Spleen (tissue), 11 donors: ENCODE measurements around the gene AMOTL1. TPM values are rescaled to one million over a fixed set of nuclear protein-coding genes. Genes with fewer than 3 reads are reported as not detected.
A peak's percentile ranks its signal among the peaks of the same experiment; 100 is the strongest.

Source experiments
- DNase-seq: peaks from one replicate; pipeline ENCODE4 v3.0.0-alpha.2; 2020
- H3K27ac ChIP-seq, 8 donors: fragments of 200-600 bp; sonication (generic) in 7 of 8; 1 replicate in 4 of 8; 2 replicates in 4 of 8; pipeline versions ENCODE4 v1.5.0 to v1.8.0; 2016 to 2021; ENCODE audit warnings: inconsistent platforms in 4 of 8, mild to moderate bottlenecking in 4 of 8, moderate library complexity in 1 of 8
- H3K27me3 ChIP-seq, 7 donors: fragments of 200-600 bp; sonication (generic) in 6 of 7; replicated peaks in 1 of 7; 1 replicate in 4 of 7; 2 replicates in 3 of 7; pipeline versions ENCODE4 v1.5.0 to v1.8.0; 2016 to 2021; ENCODE audit warnings: inconsistent platforms in 3 of 7, mild to moderate bottlenecking in 1 of 7
- H3K36me3 ChIP-seq, 6 donors: fragments of 200-600 bp; sonication (generic) in 5 of 6; 1 replicate in 4 of 6; 2 replicates in 2 of 6; pipeline versions ENCODE4 v1.5.0 to v1.8.0; 2016 to 2021; ENCODE audit warnings: inconsistent platforms in 2 of 6
- H3K4me1 ChIP-seq, 6 donors: fragments of 200-600 bp; sonication (generic) in 5 of 6; 1 replicate in 3 of 6; 2 replicates in 3 of 6; pipeline versions ENCODE4 v1.5.0 to v1.8.0; 2016 to 2021; ENCODE audit warnings: inconsistent platforms in 3 of 6
- H3K4me3 ChIP-seq, 8 donors: fragments of 200-600 bp; sonication (generic) in 7 of 8; 1 replicate in 4 of 8; 2 replicates in 4 of 8; pipeline versions ENCODE4 v1.5.0 to v1.8.0; 2016 to 2021; ENCODE audit warnings: inconsistent platforms in 4 of 8, mild to moderate bottlenecking in 4 of 8, moderate library complexity in 2 of 8
- H3K9me3 ChIP-seq, 8 donors: fragments of 200-600 bp; sonication (generic) in 7 of 8; 1 replicate in 4 of 8; 2 replicates in 4 of 8; pipeline versions ENCODE4 v1.5.0 to v1.8.0; 2016 to 2021; ENCODE audit warnings: inconsistent platforms in 4 of 8
- POLR2A ChIP-seq, 3 donors: fragments of 450-650 bp; IDR thresholded peaks; one replicate each; pipeline ENCODE4 v1.5.1; 2017; ENCODE audit warnings: antibody characterized with exemption in 3 of 3, mild to moderate bottlenecking in 1 of 3
- POLR2AphosphoS5 ChIP-seq, 3 donors: sonication (generic); formaldehyde crosslinking; IDR thresholded peaks; one replicate each; pipeline ENCODE4 v1.5.1; 2017; ENCODE audit warnings: antibody characterized with exemption in 3 of 3
- WGBS, 5 donors: extraction: QIAGEN DNeasy Blood & Tissue Kit in 3 of 5; methylation state at CpG; one replicate each; pipeline versions ENCODE4 v1.1.5 to v1.1.7; 2013 to 2018; 5-methylcytosine and 5-hydroxymethylcytosine counted together
- intact Hi-C: fragments of 100-400 bp; cut with DNase I; formaldehyde crosslinking; loops from one replicate; pipeline ENCODE4 v1.15.0; 2023; ENCODE audit warnings: low total_unique reads
- polyA plus RNA-seq, 3 donors: library from polyadenylated mRNA; stranded (reverse); fragments of 200-250 nt; gene quantifications; one replicate each; pipeline ENCODE4 v1.2.1, GENCODE V29; 2013
- total RNA-seq, 7 donors: library from RNA; depleted of rRNA in 3 of 7; stranded (reverse); fragments of >200 nt in 3 of 7; fragmentation: NEBNext Ultra II Directional in 4 of 7; extraction: Animal tissue kit (Norgen Biotek cat#: 25700) in 4 of 7; gene quantifications; one replicate each; pipeline versions ENCODE4 v1.1.0 to v1.2.1, GENCODE V29; 2016 to 2021
- TF ChIP-seq, protein P1 (sequence below), 11 experiments: fragments of 200-600 bp in 7 of 11; fragments of 450-650 bp in 4 of 11; sonication (generic) in 4 of 11; IDR thresholded peaks in 8 of 11; conservative IDR thresholded peaks in 3 of 11; 1 replicate in 7 of 11; 2 replicates in 4 of 11; pipeline versions ENCODE4 v1.4.0 to v1.8.0; 2016 to 2021; ENCODE audit warnings: antibody characterized with exemption in 11 of 11, inconsistent platforms in 4 of 11, mild to moderate bottlenecking in 1 of 11
- donor health status: healthy with polysubstance abuse.
- donor health status: DM: no; HTN: no; CAD: no; lungs with moderate emphysema.
- donor health status: DM: no; HTN: no; CAD: no.
- donor health status: Bipolar disorder and iron deficiency.
- donor health status: healthy.
- donor health status: DM: no; HTN: no; CAD: no.
- donor health status: DM: yes; HTN: yes; CAD: no.

AMOTL1 gene
- total and polyA plus RNA-seq, 10 donors = 1.4 to 43.9 (median 29.7) TPM

- peaks cover 0 to 86% (median under 1%) of the 10 kb centered on the region in 6 donors for H3K36me3 ChIP-seq
- H3K27ac ChIP-seq = peak overlapping the region in 6 of 8 donors; percentile 18 to 70 (median 56)
- intact Hi-C loops = no loop called here
- no peaks in the 10 kb centered on the region for H3K27me3 ChIP-seq
- H3K4me3 ChIP-seq = no peak overlapping the region
- DNase-seq = no peak
- H3K4me1 ChIP-seq = peaks cover 3 to 16% (median 13%) of the 10 kb centered on the region in 6 donors
- WGBS, 5 donors = 83 to 89% (median 88%) methylated on average over 11 of the region's 11 CpGs
- TF ChIP-seq POLR2AphosphoS5 (IDR thresholded peaks at IDR 0.05) (no peak), POLR2A (IDR thresholded peaks at IDR 0.05) (no peak)
- TF ChIP-seq, protein P1, sequence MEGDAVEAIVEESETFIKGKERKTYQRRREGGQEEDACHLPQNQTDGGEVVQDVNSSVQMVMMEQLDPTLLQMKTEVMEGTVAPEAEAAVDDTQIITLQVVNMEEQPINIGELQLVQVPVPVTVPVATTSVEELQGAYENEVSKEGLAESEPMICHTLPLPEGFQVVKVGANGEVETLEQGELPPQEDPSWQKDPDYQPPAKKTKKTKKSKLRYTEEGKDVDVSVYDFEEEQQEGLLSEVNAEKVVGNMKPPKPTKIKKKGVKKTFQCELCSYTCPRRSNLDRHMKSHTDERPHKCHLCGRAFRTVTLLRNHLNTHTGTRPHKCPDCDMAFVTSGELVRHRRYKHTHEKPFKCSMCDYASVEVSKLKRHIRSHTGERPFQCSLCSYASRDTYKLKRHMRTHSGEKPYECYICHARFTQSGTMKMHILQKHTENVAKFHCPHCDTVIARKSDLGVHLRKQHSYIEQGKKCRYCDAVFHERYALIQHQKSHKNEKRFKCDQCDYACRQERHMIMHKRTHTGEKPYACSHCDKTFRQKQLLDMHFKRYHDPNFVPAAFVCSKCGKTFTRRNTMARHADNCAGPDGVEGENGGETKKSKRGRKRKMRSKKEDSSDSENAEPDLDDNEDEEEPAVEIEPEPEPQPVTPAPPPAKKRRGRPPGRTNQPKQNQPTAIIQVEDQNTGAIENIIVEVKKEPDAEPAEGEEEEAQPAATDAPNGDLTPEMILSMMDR (IDR thresholded peaks at IDR 0.05 in 8 of 11, conservative IDR thresholded peaks at IDR 0.05 in 3 of 11) = no peak
- no peaks in the 10 kb centered on the region for H3K9me3 ChIP-seq
Observed at GRCh38 chr11:94877443-94878200, 109.5 kb downstream of the AMOTL1 start.

- Histone ChIP-seq H3K4me1 (peaks cover 3 to 16% (median 13%) of the 10 kb centered on the region in 6 donors), H3K9me3 (no peaks in the 10 kb centered on the region), H3K27me3 (no peaks in the 10 kb centered on the region), H3K27ac (no peak overlapping the region), H3K36me3 (peaks cover 0 to 74% (median 0%) of the 10 kb centered on the region in 6 donors), H3K4me3 (no peak overlapping the region)
- intact Hi-C loops = no loop called here
- WGBS, 5 donors = 94 to 100% (median 96%) methylated on average over 2 of the region's 2 CpGs
- no peak for DNase-seq
- TF ChIP-seq, protein P1 (IDR thresholded peaks at IDR 0.05 in 8 of 11, conservative IDR thresholded peaks at IDR 0.05 in 3 of 11) = no peak
- TF ChIP-seq POLR2AphosphoS5 (IDR thresholded peaks at IDR 0.05) (no peak), POLR2A (IDR thresholded peaks at IDR 0.05) (no peak)
Observed at GRCh38 chr11:94879006-94879405, 110.8 kb downstream of the AMOTL1 start.

GRCh38 chr11:94880216-94880615 lies 112.1 kb downstream of the AMOTL1 start:
- WGBS, 5 donors = 92 to 96% (median 95%) methylated on average over 4 of the region's 4 CpGs
- H3K9me3 ChIP-seq = no peaks in the 10 kb centered on the region
- TF ChIP-seq, protein P1 (IDR thresholded peaks at IDR 0.05 in 8 of 11, conservative IDR thresholded peaks at IDR 0.05 in 3 of 11) = no peak
- H3K27me3 ChIP-seq = no peaks in the 10 kb centered on the region
- intact Hi-C loops = no loop called here
- H3K4me1 ChIP-seq = peaks cover 3 to 16% (median 13%) of the 10 kb centered on the region in 6 donors
- H3K27ac ChIP-seq = no peak overlapping the region
- H3K36me3 ChIP-seq = peaks cover 0 to 72% (median 0%) of the 10 kb centered on the region in 6 donors
- no peak for DNase-seq
- H3K4me3 ChIP-seq = no peak overlapping the region

GRCh38 chr11:94882931-94883330 lies 114.8 kb downstream of the AMOTL1 start:
- TF ChIP-seq, protein P1 (IDR thresholded peaks at IDR 0.05 in 8 of 11, conservative IDR thresholded peaks at IDR 0.05 in 3 of 11) = no peak
- TF ChIP-seq POLR2AphosphoS5 (IDR thresholded peaks at IDR 0.05) = no peak
- TF ChIP-seq POLR2A (IDR thresholded peaks at IDR 0.05) = no peak
- Histone ChIP-seq H3K9me3 (peaks cover 0 to 4% (median 0%) of the 10 kb centered on the region in 8 donors), H3K4me3 (no peak overlapping the region), H3K27ac (no peak overlapping the region), H3K27me3 (no peaks in the 10 kb centered on the region), H3K36me3 (peaks cover 0 to 45% (median 0%) of the 10 kb centered on the region in 6 donors), H3K4me1 (no peaks in the 10 kb centered on the region)
- WGBS, 5 donors = 63 to 88% (median 86%) methylated on average over 1 to 2 of the region's 2 CpGs
- no peak for DNase-seq
- intact Hi-C loops = no loop called here
